ENCODE data around the gene SSBP3. TPM values are rescaled to one million over a fixed set of nuclear protein-coding genes. Genes with fewer than 3 reads are reported as not detected.

The SSBP3 gene
- polyA plus RNA-seq, 10 donors = 44.8 to 68.1 (median 51.2) TPM

DNA sequence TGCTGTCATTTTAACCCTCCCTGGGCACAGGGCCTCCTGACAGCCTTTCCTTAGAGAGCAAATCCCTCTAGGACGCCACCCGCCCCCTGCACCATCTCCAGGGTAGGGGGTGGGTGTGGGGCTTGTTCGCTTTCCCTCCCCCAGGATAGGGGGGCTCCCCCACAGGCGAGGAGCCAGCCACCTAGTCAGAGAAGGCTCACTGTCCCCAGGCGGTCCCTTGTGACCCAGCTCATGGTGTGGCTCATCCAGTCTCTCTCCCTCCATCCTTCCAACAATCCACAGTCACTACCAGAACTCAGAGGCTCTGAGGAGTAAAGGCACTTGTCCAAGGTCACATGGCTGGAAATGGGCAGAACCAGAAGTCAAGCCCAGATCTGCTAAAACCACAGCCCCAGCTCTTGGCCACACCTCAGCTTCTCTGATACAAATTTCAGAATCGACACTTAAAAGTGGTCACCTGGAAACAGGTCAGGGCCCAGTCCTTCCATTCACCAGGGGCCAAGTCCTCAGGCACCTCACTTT lies 116.4 kb downstream of the SSBP3 start:
- DNase-seq = no peak

DNA sequence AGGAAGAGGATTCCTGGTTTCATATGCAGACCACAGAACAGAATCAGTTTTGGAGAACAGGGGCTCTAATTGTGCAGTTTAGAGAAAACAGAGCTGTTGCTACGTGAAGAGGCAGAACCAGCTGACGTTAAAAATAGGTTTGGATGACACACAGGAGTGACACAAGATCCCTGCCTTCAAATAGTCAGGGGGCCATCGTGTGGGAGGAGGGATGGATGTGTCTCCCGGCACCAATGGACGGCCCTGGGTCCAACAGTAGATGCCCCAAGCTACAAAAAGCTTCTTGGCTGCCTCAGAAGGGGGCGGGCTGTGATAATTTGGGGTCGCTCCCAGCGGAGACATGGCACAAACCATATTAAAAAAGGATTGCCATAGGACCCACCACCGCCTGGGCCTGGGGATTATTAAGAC lies 118.4 kb downstream of the SSBP3 start:
- DNase-seq = peak in 2 of 3 donors; percentile 75 to 80

DNA sequence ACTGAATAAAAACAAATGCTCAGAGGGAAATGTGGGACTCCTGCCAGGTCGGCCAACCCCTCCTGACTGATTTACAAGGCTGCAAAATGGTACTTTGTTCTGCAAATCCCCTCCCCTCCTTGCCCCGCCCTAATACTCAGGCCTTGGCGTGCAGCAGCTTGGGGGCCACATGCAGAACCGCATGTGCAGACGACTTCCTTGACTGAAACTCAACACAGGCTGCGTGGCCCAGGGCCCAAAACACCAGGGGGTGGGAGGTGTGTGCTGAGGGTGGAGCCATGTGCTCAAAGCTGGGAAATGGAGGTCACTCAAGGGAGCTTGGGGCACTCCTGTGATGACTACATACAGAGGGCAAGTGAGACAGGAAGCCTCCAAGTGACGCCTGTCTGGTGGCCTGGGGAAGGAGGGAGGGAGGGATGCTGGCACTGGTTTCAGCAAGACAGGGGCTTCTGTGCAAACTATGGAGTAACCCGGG lies 119.0 kb downstream of the SSBP3 start:
- peak; percentile 69 to 88 (median 87) for DNase-seq

DNA sequence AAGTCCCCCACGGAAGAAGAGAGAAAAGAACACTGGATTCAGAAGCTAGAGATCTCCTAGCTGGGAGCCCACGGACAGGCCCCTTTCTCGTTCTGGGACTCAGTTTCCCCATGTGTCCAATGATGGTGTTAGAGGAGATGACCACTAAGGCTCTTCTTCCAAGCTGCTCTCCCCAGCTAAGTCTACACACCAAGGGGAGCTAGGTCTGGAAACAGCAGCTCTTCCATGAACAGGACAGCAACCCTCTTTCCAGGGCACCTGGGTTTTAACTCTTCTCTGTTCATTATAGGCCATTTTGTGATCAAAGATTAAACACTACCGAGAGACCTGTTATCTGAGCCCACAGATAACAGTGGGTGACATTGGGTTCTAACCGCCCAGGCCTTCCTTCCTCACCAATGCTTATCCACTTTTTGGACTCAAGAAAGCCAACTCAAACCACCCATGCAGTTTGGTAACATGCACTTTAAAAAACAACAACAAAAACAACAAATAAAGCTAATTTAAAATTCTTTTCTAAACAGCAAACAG lies 120.3 kb downstream of the SSBP3 start:
- no peak for DNase-seq

DNA sequence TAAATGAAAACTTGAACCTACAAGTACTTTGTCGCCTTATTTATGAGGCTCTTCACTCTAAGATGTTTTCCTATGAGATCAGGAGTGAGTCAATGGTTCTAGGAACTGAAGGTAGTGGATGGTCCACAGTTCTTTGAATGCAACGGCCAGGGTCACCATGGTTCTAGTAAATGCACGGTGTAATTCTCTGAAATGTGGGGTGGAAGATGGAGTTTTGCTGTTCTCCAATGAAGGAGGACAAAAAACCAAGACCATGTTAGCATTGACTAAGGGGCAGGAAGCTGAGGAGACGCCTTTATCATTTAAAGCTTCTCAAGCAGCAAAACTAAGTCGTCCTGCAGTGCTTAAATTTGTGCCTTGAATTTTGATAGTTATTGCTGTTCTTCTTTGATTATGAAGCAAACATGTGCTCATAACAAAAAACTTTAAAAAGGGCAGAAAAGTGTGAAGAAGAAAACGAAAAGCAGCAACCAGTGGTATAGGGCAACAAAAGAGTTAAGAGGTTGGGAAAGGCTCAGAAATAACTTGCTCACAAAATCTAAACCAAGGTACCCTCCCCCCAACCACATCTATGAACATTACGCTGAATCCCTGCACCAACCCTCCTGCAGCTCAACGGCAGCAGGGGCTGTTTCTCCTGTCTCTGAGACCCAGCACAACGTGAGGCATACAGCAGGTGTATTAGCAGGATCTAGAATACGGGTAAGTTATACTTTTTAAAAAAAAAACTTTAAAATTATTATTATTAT lies 121.2 kb downstream of the SSBP3 start:
- no peak for DNase-seq

DNA sequence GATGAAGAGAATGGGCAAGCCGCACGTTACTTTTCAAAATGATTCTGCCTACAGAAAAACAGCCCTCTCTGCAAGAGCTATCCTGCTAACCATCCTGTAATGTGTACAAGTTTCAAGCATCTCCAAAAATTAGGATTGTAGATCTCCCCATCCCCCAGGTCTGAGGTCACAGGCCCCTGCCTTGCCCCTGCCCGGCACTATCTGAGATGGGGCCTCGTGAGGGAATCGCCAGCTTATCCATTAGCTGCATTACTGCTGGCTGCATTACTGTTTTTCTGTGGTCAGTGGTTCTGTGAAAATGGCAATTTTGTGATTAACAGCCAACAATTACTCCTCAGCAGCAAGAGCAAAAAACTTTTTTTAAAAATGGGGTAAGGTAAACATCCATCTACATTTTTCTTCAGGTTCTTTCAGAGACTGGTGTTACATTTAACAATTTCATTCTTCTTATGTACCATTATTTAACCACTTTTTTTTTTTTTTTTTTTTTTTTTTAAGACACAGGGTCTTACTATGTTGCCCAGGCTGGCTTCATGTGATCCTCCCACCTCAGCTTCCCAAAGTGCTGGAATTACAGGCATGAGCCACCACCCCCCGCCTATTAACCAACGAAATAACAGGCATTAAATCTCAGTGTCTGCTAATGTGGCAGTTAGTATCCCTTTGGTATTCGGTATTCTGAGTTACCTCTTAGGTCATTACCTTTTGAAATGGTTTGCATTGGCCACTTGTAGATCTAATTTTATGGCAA lies 122.4 kb downstream of the SSBP3 start:
- DNase-seq = no peak

DNA sequence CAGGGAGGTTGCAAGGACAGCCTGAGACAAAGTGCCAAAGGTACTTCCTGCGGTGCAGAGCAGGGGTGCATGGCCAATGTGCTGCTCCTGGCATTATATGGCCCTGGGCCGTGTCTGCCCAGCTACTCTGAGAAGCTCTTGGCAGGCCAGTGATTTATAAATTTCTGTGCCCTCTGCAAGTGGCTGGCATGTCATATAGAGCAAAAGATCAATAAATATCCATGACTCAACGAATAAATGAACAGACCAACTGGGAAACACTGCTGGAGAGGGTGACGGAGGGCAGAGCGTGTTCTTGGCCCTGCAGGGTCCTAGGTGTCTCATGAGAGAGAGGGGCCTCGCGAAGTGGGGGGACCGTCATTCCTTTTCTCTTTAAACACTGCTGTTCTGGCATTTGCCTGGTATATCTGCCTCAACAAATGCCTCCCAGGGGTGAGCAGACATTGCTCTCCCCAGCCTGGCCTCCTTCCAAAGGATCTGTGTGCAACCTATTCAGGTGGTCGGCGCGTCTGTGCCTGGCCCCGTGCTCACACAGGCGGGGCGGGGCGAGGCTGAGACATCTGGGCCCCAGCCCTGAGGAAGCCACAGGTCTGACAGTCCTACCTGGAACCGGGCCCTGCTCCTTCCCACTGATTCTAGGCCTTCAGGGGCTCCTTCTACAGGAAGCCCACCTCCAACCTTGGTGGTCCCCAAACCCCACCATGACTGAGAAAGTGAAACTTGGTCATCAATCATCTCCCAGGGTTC lies 123.9 kb downstream of the SSBP3 start:
- no peak for DNase-seq

DNA sequence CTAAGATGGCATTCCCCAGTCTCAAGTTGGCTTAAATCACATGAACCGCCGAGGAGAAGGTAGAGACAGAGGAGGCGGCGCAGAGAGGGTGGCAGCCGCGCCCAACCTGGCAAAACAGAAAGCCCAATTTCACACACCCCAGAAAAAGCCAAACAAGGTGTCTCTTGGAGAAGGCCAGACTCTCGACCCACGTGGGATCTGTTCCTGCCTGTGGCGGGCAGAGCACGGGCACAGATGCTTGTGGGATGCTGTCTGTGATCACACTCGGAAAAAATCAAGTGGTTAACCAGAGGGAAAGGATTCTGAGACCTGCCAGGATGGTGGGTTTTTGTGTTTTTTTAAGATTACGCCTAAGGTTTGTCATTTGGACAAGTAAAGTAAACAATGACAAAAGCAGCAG lies 125.5 kb downstream of the SSBP3 start:
- no peak for DNase-seq

DNA sequence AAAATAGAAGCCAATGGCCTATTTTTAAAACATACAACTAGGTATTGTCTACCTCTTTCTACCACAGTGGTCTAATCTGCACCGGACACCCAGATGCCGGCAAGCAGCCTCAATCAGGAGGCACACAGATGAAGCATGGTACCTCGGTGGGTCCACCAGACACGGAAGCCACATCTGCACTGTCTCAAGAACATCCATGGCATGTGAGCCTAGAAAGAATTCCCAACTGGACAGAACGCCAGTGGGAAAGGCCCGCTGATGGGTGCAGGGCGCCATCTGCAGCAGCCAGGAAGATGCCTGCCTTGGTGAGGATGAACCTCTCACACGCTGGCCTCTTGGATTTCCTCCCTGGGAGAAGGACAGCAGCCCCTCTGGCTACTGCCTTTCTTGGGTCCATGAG lies 126.7 kb downstream of the SSBP3 start:
- no peak for DNase-seq

DNA sequence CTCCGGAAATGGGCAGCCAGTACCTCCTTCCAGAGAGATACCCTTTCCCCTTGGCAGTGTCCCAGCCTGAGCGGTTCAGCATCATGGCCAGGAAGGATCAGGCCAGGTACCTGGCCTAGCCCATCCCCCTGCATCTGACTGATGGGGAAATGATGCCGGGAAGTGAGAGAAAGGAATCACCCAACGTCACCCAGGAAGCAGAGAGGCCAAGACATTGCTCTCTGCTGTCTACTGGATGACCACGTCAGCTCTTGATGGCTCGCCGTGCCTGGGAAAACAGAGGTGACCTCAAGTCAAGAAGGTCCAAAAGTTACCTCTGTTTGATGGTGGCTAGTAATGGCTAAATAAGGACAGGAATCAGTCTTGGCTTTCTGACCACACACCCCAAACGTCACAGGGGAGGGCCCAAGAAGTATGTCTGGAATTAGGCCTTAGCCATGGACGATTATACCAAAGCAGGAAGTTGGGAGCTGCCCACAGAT lies 127.2 kb downstream of the SSBP3 start:
- no peak for DNase-seq

DNA sequence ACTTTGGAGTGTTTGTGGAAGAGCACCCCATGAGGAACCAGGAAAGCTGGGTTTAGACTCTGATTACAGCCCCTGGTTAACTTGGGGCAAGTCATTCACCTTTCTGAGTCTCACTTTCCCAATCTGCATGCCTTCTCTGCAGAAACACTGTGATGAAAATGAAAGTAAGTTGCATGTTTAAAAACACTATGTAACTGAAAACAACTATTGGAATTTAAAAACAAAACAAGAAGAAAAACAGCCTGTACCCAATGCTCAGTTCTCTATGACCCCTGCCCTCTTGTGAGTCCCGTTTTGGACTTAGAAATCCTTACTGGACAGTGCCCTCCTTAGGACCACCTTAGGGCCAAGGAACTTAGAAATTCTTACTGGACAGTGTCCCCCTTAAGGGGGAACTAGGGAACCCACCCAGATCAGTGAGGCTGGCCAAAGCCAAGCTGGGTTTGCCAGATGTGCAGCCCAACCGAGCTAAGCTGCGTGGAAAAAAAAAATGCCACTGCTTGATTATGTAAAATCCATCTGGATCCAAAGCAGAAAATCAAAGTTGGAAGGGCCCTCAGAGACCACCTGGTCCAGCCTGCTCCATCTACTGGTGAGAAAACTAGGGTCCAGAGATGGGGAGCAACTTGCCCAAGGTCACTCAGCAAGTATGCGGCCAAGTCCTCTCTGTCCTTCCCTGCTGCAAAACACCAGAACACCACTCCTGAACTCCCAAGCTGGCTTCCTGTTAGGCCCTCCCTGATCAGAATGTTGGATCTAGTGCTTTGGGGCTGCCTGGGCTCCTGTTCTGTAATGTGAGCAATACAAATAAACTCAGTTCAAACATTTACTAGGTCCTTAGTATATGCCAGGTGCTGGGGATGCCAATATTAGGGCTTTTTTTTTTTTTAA lies 128.5 kb downstream of the SSBP3 start:
- DNase-seq = peak in 2 of 3 donors; percentile 52 to 79

DNA sequence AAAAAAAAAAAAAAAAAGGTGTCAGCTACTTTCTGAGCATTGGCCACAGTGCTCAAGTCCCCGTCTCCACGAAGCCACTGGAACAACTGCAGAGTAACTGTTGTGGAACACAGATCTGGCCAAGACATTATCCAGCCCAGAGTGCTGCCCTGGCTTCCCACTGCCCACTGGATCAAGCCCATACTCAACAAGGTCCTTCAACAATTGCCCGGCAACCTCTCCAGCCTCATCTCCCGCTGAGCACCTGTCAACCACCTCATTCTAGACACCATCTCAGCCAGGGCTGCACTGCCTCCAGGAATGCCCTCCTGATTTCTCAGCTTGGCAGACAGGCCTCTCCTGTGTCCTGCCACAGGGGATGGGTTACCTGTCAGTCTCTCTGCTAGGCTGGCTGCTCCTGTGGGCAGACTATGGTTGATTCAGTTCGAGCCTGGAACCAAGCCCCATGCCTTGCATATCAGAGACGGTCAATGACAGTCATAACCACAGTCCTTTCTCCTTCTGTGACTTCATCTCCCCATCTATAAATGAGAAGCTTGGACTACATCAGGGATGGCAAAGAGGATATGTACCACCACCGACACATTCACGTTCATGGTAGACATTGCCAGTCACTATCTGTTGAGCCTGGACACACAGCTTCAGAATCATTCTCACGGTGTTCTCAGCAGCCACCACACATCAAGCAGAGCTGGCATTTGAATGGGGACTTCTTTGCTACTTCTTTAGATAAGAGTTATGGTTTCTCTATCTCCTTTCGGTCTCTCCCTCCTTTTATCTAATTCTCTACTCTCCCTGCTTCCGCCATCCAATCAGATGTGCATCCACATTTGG lies 129.4 kb downstream of the SSBP3 start:
- DNase-seq = no peak

DNA sequence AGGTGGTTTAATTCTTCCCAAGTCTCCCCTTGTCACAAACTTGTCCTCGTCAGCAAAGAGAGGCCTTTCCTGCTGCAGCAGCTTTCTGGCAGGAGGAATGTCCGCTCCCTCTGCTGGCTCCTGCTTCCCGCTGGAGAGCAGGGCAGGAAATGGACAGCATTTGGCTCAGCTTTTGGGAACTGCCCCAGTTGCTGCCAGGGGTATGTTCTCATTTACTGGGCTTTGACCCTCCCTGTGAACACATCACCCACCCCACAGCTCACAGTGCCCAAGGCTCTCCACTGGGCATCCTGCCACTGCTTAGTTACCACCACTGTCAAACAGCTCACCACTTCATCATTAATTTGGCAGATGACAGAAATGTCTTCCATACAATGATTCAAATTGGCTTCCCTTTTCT lies 130.8 kb downstream of the SSBP3 start:
- peak in 2 of 3 donors; percentile 72 to 86 for DNase-seq

DNA sequence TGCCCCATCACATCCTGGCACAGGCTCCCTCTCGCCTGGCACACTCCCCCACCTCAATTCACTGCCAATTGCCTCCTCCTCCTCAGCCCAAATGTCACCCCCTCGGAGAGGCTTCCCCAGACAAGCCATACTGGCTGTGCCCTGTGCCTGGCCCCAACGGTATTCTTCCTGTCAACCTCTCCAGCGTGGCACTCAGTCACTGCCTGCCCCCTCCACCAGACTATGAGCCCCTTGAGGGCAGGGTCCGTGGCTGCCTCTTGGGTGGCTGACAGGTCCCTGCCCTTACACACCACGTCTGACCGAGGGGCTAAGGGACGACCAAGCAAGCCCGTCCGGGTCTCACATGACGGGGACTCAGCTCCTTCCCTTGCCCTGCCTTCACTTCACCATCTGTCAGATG lies 131.3 kb downstream of the SSBP3 start:
- no peak for DNase-seq

DNA sequence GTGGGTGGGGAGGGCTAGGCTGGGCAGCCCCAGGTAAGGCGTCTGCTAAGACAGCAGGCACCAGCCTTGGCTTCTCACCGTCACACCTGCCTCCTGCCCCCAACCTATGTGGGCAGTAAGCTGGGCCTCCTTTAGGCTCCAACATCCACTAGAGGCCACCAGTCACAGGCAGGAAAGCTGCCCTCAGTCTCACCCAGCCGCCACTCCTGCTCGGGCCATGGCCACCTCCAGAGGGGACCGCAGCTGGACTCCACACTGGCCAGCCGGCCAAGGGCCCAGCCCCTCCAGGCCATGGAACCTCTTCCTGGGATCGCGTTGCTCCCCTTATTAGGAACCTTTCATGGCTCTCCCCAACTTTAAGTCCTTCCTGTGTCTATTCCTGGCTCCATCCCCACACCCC lies 131.7 kb downstream of the SSBP3 start:
- DNase-seq = no peak

DNA sequence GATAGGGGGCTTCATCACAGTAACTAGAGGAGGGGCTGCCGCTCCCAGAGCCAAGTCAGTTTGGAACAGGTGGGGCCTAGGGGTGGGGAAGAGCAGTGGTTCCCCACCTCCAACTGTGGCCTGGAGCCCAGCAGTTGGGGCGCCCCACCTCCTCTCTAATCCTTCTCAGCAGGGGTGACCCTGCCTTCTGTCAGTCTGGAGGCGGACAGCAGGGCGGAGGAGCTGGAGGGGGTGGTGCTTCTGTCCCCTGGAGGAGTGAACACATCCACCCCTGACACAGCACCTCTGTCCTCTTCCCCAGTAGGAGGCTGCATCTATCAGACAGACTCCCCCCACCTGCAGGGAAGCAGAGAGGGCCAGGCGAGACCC lies 132.4 kb downstream of the SSBP3 start:
- DNase-seq = peak in 2 of 3 donors; percentile 66 to 84

DNA sequence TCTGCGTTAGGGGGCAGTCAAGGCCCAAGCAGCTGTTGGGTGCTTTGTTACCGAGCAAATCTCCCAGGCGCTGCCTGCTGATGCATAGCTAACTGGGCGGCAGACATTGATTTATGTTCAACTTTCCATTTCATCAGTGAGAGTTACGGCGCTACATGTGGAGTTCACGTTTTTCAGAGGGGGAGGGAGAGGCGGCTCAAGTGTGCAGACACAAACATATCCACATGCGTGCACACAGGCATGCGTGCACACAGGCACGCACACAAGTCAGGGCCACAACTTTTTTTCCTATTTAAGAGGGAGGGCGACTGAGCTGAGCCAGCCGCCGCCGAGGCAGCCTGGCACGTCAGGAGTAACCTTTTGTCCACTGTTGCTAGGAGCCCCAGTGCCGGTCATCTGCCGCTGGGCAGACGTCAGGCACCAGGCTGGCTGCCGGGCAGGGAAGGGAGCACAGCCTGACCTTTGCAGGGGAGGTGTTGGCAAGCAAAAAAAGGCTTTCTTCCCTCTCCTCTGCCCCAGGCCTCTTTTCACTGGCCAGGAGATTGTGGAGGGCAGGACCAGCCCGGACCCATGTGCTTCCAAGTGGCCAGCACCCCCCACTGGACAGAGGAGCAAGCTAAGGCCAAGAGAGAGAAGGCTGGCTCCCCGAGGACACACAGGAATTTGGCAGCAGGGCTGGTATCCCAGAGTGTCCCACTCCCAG lies 133.0 kb downstream of the SSBP3 start:
- DNase-seq = peak; percentile 89 to 96 (median 96)

DNA sequence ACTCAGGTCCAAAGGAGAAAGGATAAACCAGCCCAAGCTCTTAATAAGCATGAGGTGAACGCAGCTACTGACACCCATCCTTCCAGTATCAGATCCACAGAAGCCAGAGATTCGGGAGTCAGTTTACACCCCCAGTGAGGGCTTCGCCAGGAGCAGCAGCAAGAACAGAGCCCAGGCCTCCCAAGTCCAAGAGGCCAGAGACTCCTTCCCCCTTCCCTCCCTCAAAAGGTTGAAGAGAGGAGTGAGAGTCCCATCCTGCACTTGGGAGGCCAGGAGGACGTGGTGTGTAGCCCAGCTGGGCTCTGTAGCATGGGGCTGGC lies 133.5 kb downstream of the SSBP3 start:
- DNase-seq = no peak

DNA sequence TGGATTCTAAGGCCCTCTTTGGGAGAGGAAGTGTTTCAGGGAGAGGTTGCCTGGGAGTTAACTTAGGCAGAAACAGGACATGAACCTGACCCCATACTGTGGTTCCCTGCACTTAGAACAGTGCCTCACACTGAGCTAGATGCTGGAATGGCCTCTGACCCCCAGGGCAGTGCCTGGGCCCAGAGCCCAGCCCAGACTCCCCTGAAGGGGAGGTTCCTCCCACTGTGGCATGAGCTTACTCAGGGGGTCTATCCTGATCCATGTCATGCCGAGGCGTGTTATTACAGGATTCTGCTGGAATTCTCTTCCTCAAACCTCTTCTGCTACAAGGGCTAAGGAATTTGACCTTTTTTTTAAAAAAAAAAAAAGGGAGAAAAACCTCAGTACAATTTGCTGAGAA lies 134.1 kb downstream of the SSBP3 start:
- no peak for DNase-seq

Measured in muscle of back (tissue), 11 donors.